RWPE1 (cell line): ENCODE measurements around the gene FOXP4.

ENCODE experiments used
- CTCF ChIA-PET: fragments of 350-600 bp; sonication (Branson Sonifier 250); formaldehyde crosslinking; extraction: SDS; loops from one replicate; lab custom pipeline; 2021; lab: Yijun Ruan, JAX
- POLR2A ChIA-PET: fragments of 400-600 bp; formaldehyde crosslinking; extraction: SDS; loops from one replicate; lab custom pipeline; 2020; ENCODE audit warnings: antibody characterized with exemption; ENCODE audit not compliant: low non-redundant PET; lab: Yijun Ruan, JAX
- DNase-seq: peaks from one replicate; pipeline ENCODE4 v3.0.0; 2012; ENCODE audit warnings: low spot score
- H3K27ac ChIP-seq: fragments of 450-650 bp; 2 replicates; pipeline ENCODE4 v1.5.1; 2017
- CTCF ChIP-seq: fragments of 450-650 bp; conservative IDR thresholded peaks from 2 replicates; pipeline ENCODE4 v1.5.1; 2017; ENCODE audit warnings: low read depth, mild to moderate bottlenecking

FOXP4 gene

GRCh38 chr6:41558033-41558807 is 12.0 kb downstream of the FOXP4 start:
- no peak for DNase-seq
- POLR2A ChIA-PET: no interaction called here
- CTCF ChIA-PET: no interaction called here
- no peak for TF ChIP-seq CTCF
- no peak overlapping the region for H3K27ac ChIP-seq

GRCh38 chr6:41559655-41560427 is 13.7 kb downstream of the FOXP4 start:
- no peak for DNase-seq
- POLR2A ChIA-PET: no interaction called here
- CTCF ChIA-PET: interaction anchor here (0.7 kb wide), 1 partner anchor 44 kb away, joined by 3 read pairs; no protein-coding TSS in a partner anchor
- TF ChIP-seq CTCF: no peak
- H3K27ac ChIP-seq: no peak overlapping the region

GRCh38 chr6:41560431-41561192 is 14.4 kb downstream of the FOXP4 start:
- ChIA-PET CTCF (no interaction called here), POLR2A (no interaction called here)
- no peak for DNase-seq
- H3K27ac ChIP-seq: no peak overlapping the region
- no peak for TF ChIP-seq CTCF

- no peak for DNase-seq
- POLR2A ChIA-PET: no interaction called here
- H3K27ac ChIP-seq: no peak overlapping the region
- TF ChIP-seq CTCF: no peak
- CTCF ChIA-PET: no interaction called here
Observed at GRCh38 chr6:41561416-41561815, 15.2 kb downstream of the FOXP4 start.

GRCh38 chr6:41561931-41562911 is 16.0 kb downstream of the FOXP4 start:
- CTCF ChIA-PET: interaction anchor here (0.6 kb wide), 1 partner anchor 127 kb away, joined by 3 read pairs; no protein-coding TSS in a partner anchor
- POLR2A ChIA-PET: no interaction called here
- no peak for TF ChIP-seq CTCF
- no peak for DNase-seq
- H3K27ac ChIP-seq: no peak overlapping the region
